Stimulated activated CD8-positive, alpha-beta memory T cell treated with anti-CD3 and anti-CD28 coated beads, Interleukin-2, amount 100 ng/mL, for 48 hours (primary cell): ENCODE results near the gene CRX.
"Not testable (repeated sequence)": the region's sequence is repeated elsewhere in the genome, so short reads cannot be mapped to it uniquely, and the experiment has no call there.

Source experiments
- DNase-seq, 2 donors: peaks; one replicate each; pipeline ENCODE4 v3.0.0-alpha.2; 2020; ENCODE audit warnings: low read depth in 2 of 2

Gene CRX

DNA sequence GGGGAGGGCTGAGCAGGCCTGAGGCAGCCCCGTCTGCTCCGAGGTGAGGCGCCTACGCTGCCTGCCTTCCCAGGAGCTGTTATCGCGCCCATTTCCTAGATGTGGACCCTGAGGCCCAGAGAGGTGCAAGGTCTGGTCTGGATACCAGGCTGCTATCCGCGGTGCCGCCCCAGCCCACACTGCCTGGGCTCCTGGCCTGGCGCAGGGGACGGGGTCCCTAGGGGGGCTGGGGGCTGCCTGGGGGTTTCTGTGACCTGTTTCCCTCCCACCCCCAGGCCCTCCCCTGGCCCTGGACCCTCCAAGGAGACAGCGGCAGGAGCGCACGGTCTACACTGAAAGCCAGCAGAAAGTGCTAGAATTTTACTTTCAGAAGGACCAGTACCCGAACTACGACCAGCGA, 38.1 kb downstream of the CRX start:
- DNase-seq: not testable (repeated sequence)

DNA sequence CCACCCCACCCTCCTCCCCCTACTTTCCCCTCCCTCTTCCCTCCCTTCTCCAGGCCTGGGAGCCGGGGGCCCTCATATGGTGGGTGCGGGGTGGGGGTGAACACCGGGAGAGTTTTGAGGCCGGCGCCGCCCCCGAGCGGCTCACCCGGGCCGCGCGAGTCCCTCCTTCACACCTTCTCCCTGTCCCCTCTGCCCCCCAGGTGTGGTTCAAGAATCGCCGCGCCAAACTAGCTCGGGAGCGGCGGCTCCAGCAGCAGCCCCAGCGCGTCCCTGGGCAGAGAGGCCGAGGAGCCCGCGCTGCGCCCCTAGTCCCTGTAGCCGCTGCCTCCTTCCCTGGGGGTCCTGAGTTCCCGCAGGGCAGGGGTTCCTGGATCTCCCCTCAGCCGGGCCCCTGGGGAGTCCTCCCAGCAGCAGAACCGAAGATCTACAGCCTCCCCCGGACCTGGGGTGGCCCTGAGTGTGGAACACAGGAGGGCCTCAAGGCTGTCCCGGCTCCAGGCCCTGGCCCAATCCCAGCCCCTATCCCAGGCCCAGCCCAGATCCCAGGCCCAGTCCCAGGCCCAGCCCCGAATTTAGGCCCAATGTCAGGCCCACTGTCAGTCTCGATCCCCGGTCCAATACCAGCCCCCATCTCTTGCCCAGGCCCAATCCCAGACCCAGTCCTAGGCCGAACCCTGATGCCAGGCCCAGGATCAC, 39.0 kb downstream of the CRX start:
- no peak for DNase-seq

DNA sequence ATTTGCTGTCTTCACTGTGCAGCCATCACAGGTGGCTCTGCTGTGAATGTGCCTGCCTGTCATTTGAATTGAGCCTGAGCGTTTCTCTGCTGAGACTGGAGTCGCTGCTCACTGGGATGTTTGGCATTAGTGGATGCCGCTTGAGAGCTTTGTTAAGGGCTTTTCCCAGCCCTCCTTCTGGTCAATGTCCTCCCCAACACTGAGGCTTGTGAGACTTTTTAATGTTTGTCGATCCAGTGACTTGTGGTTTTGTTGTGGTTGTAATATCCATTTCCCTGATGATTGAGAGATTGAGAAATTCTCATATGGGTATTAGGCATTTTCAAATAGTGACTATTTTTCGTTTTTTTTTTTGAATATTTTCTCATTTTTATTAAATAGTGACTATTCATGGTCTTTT, 39.9 kb downstream of the CRX start:
- DNase-seq: no peak

DNA sequence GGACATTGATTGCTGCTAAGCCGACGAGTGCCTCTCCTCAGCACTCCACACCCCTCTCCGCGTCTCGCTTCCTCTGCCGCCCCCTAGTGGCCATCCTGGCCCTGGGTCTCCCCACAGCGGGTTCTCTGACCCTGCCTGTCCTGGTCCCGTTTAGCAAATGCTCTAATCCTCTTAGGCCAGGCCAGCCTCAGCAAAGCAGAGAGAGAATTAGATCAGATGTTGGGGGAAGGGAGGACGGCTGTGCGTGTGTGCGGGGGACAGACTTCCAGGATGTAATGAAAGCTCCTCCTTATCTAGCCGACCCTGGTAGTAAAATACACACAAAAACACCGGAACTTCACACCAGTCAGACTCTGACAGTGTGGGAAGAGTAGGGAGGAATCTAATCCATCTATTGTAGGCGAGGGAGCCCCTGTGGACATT, 41.8 kb downstream of the CRX start:
- peak; percentile 84 to 87 for DNase-seq

DNA sequence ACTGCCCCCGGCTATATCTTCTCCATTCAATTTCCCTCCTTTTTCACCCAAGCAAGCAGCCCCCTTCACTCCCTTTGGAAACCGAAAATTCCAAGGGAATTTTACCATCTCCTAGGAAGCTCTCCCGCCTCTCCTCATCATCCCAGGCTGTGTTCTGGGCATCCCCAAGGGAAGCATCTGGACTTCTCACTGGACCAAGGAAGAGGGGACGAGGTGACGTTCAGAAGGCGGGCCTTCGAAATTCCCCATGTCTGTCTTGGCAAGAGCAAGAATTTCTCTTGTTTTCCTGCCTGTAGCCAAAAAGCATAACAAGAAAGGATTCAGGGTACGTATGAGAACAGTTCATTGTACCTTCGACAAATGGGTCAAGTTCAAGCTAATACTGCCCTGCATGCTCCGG, 43.4 kb downstream of the CRX start:
- no peak for DNase-seq

DNA sequence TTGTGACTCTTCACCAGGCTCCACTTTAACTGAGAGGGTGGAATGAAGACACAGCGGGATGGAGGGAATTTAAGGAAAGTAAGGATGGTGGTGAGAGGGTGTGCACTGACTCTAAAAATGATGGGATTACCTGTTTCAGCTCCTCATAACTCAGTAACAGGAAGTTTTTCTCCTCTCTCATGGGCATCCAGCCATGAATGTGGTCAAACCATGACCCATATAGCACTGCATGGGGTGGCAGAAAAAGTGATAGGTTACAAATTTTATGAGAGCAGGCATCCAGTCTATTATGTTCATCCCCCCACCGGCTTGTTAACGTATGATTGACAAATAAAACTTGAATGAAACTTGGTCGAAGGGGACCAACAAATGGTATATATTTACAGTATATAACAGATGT, 57.2 kb downstream of the CRX start:
- DNase-seq: no peak

DNA sequence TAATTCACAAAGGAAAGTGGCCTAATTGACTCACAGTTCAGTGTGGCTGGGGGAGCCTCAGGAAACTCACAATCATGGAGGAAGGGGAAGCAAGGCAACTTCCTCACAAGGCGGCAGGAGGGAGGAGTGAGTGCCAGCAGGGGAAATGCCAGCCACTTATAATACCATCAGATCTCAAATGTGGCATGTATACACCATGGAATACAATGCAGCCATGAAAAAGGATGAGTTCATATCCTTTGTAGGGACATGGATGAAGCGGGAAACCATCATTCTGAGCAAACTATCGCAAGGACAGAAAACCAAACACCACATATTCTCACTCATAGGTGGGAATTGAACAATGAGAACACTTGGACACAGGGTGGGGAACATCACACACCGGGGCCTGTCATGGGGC, 57.6 kb downstream of the CRX start:
- DNase-seq: not testable (repeated sequence)

DNA sequence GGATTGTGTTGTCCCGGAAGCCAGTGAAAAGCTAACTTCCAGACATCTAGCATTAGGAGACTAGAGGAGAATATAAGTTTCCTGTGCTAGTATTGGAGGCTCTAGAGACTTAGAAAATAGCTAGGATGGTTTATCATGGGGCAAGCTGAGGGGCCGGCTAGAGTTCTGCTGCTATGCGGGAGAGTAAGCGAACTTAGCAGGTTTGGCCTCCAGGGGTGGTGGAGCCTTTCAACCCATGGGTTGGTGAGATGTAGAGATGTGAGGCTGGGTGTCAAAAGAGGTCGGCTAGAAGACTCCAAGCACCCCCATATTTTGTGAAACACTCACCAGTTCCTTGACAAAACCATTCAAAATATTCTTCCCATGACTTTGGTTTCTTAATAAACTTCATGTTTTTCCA, 60.0 kb downstream of the CRX start:
- no peak for DNase-seq

DNA sequence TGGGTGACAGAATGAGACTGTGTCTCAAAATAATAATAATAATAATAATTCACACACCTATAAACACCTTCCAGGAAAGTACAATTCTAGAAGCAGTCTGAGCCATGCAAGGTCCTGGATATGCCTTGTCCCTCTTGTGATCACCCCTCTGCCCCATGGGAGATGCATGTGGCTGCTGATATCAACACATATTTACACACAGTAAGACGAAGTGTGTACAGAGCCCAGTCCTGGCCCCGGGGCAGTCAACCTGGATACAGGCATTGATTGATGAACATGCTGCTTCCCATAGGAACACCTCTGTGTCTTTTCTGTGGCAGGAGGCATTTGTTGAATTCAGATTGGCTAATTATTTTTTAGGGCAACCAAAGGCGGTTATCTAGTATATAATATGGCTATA, 61.2 kb downstream of the CRX start:
- DNase-seq: no peak

DNA sequence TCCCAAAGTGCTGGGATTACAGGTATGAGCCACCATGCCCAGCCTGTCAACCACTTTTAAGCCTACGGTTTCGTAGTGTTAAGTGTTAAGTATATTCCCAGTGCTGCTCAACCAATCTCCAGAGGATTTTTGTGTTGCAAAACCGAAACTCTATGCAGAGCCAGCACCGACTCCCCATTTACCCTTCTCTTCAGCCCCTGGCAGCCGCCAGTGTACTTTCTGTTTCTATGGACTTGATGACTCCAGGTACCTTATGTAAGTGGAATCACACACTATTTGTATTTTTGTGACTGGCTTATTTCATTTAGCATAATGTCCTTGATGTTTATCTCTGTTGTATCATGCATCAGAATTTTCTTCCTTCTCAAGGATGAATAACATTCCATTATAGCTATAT, 63.3 kb downstream of the CRX start:
- DNase-seq: no peak

DNA sequence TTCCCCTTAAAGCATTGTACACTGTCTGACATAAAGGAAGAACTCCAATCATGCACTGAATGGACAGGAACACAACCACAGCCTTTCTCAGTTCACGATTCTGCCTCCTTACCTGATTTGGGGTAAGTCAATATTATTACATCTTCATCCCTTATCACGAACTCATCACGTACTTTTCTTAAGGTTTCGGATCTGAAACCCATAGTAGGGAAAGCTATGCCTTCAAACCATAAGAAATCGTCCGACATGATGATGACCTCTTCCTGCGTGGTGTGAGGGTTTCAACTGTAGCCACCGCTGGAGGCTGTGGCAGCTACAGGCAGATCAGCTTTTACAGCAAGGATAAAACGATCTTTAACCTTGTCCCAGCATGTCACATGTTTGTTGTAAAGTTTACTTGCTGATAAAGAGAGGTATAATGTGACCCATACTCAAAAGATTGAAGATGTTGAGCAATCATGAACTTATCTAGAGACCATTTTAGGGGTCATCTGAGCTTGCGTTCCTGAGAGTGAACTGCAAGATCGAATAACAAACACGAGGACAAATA, 64.3 kb downstream of the CRX start, which contains the start of gene SULT2A1:
Gene SULT2A1 (minus strand): TSS at position 306 of the 550 bp plus-strand sequence. CDS start 58 bp downstream, at position 248.
- no peak for DNase-seq

DNA sequence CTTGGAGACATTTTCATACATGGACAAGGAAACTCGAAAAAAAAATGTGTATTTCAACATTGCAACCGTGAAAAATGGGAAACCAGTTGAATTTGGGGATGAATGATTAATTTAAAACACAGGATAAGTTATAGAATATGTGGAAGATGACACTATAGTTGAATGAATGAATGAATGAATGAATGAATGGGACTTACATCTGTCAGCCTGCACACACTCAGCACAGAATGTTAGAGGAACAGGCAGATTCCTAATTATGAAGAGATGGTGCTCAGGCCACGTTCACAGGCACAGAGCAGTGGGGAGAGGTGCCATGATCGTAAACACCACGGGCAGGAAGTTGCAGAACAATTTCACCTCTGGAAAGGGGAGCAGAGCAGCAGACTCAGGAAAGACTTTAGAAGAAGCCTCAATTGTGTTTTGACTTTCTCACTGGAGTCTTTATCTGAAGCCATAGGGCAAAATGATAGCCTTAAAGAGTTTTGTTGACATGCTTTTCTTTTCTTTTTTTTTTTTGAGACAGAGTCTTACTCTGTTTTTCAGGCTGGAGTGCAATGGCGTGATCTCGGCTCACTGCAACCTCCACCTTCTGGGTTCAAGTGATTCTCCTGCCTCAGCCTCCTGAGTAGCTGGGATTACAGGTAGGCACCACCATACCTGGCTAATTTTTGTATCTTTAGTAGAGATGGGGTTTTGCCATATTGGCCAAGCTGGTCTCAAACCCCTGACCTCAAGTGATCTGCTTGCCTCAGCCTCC, 69.3 kb downstream of the CRX start:
- DNase-seq: no peak

DNA sequence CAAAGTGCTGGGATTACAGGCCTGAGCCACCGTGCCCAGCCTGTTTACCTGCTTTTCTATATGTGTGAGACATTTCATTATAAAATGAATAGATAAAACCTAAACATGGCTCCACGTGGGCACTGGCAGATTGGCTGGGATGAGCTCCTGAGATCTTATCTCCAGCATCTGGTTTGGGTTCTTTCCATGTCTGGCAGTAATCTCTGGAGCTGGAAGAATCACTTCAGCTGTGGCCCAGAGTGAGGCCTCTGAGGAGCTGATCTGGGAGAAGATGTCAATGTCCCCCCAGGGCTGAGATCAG, 69.8 kb downstream of the CRX start:
- no peak for DNase-seq

DNA sequence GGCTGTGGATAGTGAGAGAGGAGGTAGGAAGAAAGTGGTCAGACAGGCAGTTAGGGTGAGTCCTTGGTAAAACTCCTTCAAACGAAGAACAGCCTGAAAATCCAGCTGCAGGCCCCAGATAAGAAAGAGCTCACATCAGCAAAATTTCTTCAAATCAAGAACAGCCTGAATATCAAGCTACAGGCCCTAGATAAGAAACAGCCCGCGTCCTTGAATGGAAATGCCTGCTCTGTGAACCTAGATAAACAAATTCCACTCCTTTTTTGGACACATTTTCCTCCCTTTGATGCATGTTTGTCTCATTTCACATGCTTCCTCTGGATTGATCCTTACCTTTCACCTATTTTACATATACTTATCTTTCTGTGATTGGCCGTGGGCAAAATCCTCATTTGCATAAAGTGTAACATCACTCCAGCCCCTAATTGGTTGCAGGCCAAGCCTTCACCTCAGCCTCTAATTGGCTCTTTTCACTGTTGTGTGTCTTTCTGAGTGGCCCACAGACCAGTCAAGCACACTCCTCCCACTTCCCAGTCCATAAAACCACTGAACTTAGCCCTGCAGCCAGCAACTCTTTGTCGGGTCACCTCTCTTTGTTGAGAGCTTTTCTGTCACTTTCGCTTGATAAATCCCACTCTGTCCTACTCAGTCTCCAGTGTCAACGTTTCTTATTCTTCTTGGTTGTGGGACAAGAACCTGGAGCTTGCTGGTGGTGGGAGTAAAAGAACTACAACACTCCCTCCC, 70.4 kb downstream of the CRX start:
- no peak for DNase-seq
